ENCODE measurements around the gene DFFA. TPM values are rescaled to one million over a fixed set of nuclear protein-coding genes. Genes with fewer than 3 reads are reported as not detected.
"Not testable (repeated sequence)": the region's sequence is repeated elsewhere in the genome, so short reads cannot be mapped to it uniquely, and the experiment has no call there.

The DFFA gene
- total RNA-seq, 1 donor from 2014 or later = 39.0 TPM

GRCh38 chr1:10431070-10431730, 41.1 kb downstream of the DFFA start:
- ATAC-seq (ENCODE audit: low read depth) (no peak), DNase-seq (no peak)
- intact Hi-C loops (cut with micrococcal nuclease) = loop anchor here (2.0 to 5.0 kb wide), 3 partner anchors 398 to 488 kb away; partner anchors contain the start of genes LZIC, NMNAT1 and UBE4B
- Mint-ChIP-seq H3K36me3 (ENCODE audit: low read depth) (peaks cover 1% of the 10 kb centered on the region), H3K27me3 (no peaks in the 10 kb centered on the region), H3K4me3 (peak overlapping the region; percentile 92), H3K4me1 (peaks cover 28% of the 10 kb centered on the region), H3K27ac (peak overlapping the region; percentile 96), H3K9me3 (no peaks in the 10 kb centered on the region)
- ChIA-PET CTCF (interaction anchor here (1.7 to 4.8 kb wide), 4 partner anchors 54 to 435 kb away, joined by 4 to 57 read pairs (median 30); partner anchors contain the start of gene KIF1B), POLR2A (interaction anchor here (0.7 to 2.6 kb wide), 6 partner anchors 32 to 1478 kb away, joined by 3 to 8 read pairs (median 5); partner anchors contain the start of genes DFFA, PEX14 and PGD)
- TF ChIP-seq, protein P1, sequence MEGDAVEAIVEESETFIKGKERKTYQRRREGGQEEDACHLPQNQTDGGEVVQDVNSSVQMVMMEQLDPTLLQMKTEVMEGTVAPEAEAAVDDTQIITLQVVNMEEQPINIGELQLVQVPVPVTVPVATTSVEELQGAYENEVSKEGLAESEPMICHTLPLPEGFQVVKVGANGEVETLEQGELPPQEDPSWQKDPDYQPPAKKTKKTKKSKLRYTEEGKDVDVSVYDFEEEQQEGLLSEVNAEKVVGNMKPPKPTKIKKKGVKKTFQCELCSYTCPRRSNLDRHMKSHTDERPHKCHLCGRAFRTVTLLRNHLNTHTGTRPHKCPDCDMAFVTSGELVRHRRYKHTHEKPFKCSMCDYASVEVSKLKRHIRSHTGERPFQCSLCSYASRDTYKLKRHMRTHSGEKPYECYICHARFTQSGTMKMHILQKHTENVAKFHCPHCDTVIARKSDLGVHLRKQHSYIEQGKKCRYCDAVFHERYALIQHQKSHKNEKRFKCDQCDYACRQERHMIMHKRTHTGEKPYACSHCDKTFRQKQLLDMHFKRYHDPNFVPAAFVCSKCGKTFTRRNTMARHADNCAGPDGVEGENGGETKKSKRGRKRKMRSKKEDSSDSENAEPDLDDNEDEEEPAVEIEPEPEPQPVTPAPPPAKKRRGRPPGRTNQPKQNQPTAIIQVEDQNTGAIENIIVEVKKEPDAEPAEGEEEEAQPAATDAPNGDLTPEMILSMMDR (IDR thresholded peaks at IDR 0.05) = no peak

DNA sequence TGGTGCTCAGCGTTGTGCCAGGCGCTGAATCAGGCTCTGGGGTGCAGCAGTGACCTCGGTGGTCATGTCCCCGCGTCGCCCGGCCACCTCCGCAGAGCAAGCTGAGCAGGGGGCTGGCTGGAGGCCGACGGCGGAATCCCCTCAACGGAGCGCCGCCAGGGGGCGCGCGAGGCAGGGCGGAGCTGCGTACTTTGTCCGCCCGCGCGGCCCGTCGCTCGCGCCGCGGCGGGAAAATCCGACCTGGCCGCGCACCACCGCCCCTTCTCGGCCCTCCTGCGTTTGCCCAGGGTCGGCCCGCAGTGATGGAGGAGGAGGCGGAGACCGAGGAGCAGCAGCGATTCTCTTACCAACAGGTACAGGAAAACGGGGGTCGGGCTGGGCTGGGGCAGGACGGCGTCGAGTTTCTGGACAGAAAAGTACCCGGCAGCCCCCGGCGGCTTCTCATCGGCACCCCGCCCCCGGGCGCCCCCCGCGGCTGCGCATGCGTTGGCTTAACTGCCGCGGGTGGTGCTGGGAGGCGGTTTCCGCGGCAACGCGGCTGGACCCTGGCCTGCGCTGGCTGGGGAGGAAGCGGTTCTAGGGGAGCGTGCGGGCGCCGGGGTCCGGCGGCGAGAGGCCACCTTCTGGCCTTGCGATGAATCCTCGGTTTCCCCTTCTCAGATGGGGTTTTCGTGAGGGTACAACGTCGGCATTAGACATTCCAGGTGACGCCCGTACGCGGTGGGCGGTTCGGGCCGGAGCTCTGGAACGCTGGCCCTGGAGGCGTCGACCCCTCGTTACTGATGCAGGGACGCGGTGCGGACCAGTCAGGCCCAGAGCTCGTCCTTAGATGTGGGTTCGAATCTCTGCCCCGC, 41.9 kb downstream of the DFFA start, which contains the start of gene CENPS:
CENPS (plus strand) TSS at position 218 of the 854 bp plus-strand sequence; CDS start at position 303, 85 bp downstream.
- ChIA-PET POLR2A (interaction anchor here (0.6 to 2.6 kb wide), 14 partner anchors 32 to 1479 kb away, joined by 3 to 8 read pairs (median 4); partner anchors contain the start of genes DFFA, KIF1B, LZIC and NMNAT1), CTCF (interaction anchor here (1.1 to 4.8 kb wide), 6 partner anchors 31 to 436 kb away, joined by 4 to 57 read pairs (median 12); partner anchors contain the start of genes KIF1B and PGD)
- peak; percentile 91 for DNase-seq
- TF ChIP-seq, protein P1 (IDR thresholded peaks at IDR 0.05) = peak; percentile 57
- peak within 1 kb of the TSS; percentile 96 for H3K27ac Mint-ChIP-seq
- H3K9me3 Mint-ChIP-seq = no peaks in the 10 kb centered on the region
- peaks cover 28% of the 10 kb centered on the region for H3K4me1 Mint-ChIP-seq
- ATAC-seq (ENCODE audit: low read depth) = peak; percentile 86
- no peaks in the 10 kb centered on the region for H3K27me3 Mint-ChIP-seq
- intact Hi-C loops (cut with micrococcal nuclease) = loop anchor here (1.0 to 5.0 kb wide), 6 partner anchors 32 to 488 kb away; partner anchors contain the start of genes DFFA, LZIC, NMNAT1 and UBE4B
- H3K4me3 Mint-ChIP-seq = peak within 1 kb of the TSS; percentile 92
- H3K36me3 Mint-ChIP-seq (ENCODE audit: low read depth) = peaks cover 1% of the 10 kb centered on the region

DNA sequence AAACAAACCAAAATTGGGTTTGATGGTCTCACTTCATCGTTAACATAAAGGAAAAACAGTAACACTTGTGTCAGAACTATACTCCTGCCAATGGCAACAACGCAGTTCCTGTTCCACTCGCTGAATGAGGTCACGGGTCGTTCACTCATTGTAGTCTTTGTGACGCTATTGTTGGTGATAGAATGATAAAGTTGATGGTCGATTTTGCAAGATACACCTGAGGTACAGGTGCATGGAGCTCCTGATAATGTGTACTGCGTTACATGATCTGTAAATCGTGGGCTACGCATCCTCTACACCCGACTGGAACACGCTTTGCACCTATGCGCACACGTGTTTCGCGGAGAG, 42.5 kb downstream of the DFFA start:
- Mint-ChIP-seq H3K4me3 (peak overlapping the region; percentile 92), H3K36me3 (ENCODE audit: low read depth) (peaks cover 1% of the 10 kb centered on the region), H3K4me1 (peaks cover 28% of the 10 kb centered on the region), H3K27me3 (no peaks in the 10 kb centered on the region), H3K27ac (peak overlapping the region; percentile 96), H3K9me3 (no peaks in the 10 kb centered on the region)
- CTCF ChIA-PET = interaction anchor here (1.1 to 4.8 kb wide), 7 partner anchors 31 to 643 kb away, joined by 3 to 57 read pairs (median 4); partner anchors contain the start of genes KIF1B and PGD
- TF ChIP-seq, protein P1 (IDR thresholded peaks at IDR 0.05) = no peak
- POLR2A ChIA-PET = interaction anchor here (0.7 to 2.6 kb wide), 9 partner anchors 31 to 1479 kb away, joined by 3 to 8 read pairs (median 5); partner anchors contain the start of genes KIF1B, LZIC, NMNAT1 and PEX14
- DNase-seq (no peak), ATAC-seq (ENCODE audit: low read depth) (no peak)
- intact Hi-C loops (cut with micrococcal nuclease) = loop anchor here (1.0 to 5.0 kb wide), 6 partner anchors 32 to 487 kb away; partner anchors contain the start of genes DFFA, LZIC, NMNAT1 and UBE4B

- Mint-ChIP-seq H3K4me1 (peaks cover 27% of the 10 kb centered on the region), H3K27ac (no peak overlapping the region), H3K4me3 (no peak overlapping the region), H3K9me3 (no peaks in the 10 kb centered on the region), H3K36me3 (ENCODE audit: low read depth) (peaks cover 1% of the 10 kb centered on the region), H3K27me3 (no peaks in the 10 kb centered on the region)
- CTCF ChIA-PET = interaction anchor here (0.9 to 4.8 kb wide), 8 partner anchors 20 to 642 kb away, joined by 3 to 57 read pairs (median 3); partner anchors contain the start of gene KIF1B
- TF ChIP-seq, protein P1 (IDR thresholded peaks at IDR 0.05) = no peak
- DNase-seq = no peak
- no peak for ATAC-seq (ENCODE audit: low read depth)
- intact Hi-C loops (cut with micrococcal nuclease) = loop anchor here (1.0 kb wide), 1 partner anchor 219 kb away; the partner anchor contains the start of gene KIF1B
- POLR2A ChIA-PET = interaction anchor here (0.6 to 2.6 kb wide), 3 partner anchors 30 to 903 kb away, joined by 5 to 8 read pairs (median 7); partner anchors contain the start of gene PGD
Observed at GRCh38 chr1:10428984-10429383, 43.3 kb downstream of the DFFA start.

GRCh38 chr1:10426535-10426848, 45.8 kb downstream of the DFFA start:
- H3K4me3 Mint-ChIP-seq; DNase-seq; ATAC-seq (ENCODE audit: low read depth); CTCF ChIA-PET; POLR2A ChIA-PET; H3K27me3 Mint-ChIP-seq; H3K9me3 Mint-ChIP-seq; H3K36me3 Mint-ChIP-seq (ENCODE audit: low read depth); intact Hi-C loops (cut with micrococcal nuclease); H3K27ac Mint-ChIP-seq: not testable (repeated sequence)
- peaks cover 19% of the 10 kb centered on the region for H3K4me1 Mint-ChIP-seq

GRCh38 chr1:10425826-10426534, 46.3 kb downstream of the DFFA start:
- H3K4me1 Mint-ChIP-seq = peaks cover 14% of the 10 kb centered on the region

More at GRCh38 chr1:10425826-10426534, 46.3 kb downstream of the DFFA start:
- H3K4me3 Mint-ChIP-seq; DNase-seq; H3K27me3 Mint-ChIP-seq; H3K27ac Mint-ChIP-seq; POLR2A ChIA-PET; H3K36me3 Mint-ChIP-seq (ENCODE audit: low read depth); intact Hi-C loops (cut with micrococcal nuclease); ATAC-seq (ENCODE audit: low read depth); CTCF ChIA-PET; H3K9me3 Mint-ChIP-seq: not testable (repeated sequence)

Data from activated B cell treated with CpG ODN at 0.5 μM for 24 hours (primary cell).